GM19463 (cell line): Measurements from ENCODE around the gene IL1RL1.

ENCODE experiments used
- ATAC-seq: cut with Tn5 transposase; IDR thresholded peaks from one replicate; pipeline ENCODE4 v1.9.1; 2021; ENCODE audit warnings: mild to moderate bottlenecking, moderate library complexity; ENCODE audit not compliant: unreplicated experiment

The IL1RL1 gene

GRCh38 chr2:102366406-102367112, 55.2 kb downstream of the IL1RL1 start:
- peak; percentile 60 for ATAC-seq

GRCh38 chr2:102367331-102367971, 56.1 kb downstream of the IL1RL1 start:
- peak; percentile 41 for ATAC-seq

GRCh38 chr2:102368461-102369109, 57.2 kb downstream of the IL1RL1 start:
- no peak for ATAC-seq

GRCh38 chr2:102369866-102370265, 58.5 kb downstream of the IL1RL1 start:
- ATAC-seq = no peak

DNA sequence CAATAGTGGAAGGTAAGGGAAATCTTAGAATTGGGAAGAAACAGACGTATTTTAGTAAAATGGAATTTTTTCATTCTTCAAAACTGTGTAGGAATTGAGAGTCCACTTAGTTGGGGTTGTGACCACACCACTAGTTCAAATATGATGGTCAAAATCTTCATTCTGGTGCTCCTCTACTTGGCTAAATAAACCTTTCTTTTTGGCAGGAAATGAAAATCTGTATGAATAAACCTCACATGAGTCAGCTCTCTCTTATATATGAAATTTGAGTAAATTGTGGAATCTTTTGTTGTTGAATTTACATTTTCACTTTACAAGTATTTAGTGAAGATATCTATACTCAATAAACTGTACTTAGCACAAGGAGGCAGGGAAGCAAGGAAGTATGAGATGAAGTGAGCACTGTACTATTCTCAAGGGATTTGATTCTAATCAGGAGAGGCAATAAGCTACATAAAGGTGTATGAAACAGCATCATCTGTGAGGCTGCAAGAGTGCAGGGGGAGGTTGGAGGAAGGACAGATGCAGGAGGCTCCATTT, 64.8 kb downstream of the IL1RL1 start:
- no peak for ATAC-seq

DNA sequence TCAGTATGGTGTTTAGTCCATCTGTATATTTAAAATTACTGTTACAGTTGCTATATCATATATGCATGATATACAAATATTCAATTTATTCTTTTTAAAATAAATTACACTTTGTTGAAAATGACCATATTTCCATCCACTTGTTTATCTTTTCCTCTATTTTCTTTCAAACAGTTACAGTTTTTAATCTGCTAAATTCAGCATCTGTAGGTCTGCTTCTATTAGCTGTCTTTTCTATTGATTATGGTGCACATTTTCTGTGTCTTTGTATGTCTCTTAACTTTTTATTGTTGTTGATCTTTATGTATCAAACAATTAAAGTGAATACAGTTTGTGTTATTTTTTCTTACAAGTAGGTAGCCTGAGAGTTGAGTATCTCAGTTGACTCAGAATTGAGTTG, 72.4 kb downstream of the IL1RL1 start:
- no peak for ATAC-seq

GRCh38 chr2:102385522-102385921, 74.2 kb downstream of the IL1RL1 start:
- no peak for ATAC-seq

- ATAC-seq = no peak
Measured at GRCh38 chr2:102386004-102386403, 74.6 kb downstream of the IL1RL1 start.

DNA sequence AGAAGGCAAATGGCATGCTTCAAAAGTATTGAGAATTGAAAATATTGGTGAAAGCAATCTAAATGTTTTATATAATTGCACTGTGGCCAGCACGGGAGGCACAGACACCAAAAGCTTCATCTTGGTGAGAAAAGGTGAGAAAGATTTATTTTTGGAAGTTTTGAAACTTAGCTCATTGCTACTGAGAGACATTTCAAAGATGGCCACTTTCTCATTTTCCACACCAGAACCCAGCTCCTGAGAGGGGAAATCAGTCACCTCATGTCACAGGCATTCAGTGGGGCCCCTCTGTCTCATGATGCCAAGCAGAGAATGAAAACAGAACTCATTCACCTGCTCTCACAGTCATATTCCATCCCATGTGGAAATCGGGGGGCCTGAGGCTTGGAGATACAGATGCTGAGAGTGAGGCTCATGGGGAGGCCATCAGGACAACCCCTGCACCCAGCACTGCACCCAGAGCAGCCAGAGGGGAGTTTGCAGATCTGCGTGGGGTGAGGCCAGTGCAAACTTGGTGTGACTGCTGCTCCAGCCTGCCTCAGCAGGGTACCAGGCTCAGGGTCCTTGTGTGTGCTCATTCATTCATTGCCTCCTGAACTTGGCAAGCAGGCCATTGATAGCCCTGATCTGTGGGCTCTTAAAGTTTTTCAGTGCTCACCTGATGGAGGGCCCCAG, 75.6 kb downstream of the IL1RL1 start:
- ATAC-seq = no peak

- ATAC-seq = peak; percentile 64
Measured at GRCh38 chr2:102387763-102388546, 76.6 kb downstream of the IL1RL1 start.

DNA sequence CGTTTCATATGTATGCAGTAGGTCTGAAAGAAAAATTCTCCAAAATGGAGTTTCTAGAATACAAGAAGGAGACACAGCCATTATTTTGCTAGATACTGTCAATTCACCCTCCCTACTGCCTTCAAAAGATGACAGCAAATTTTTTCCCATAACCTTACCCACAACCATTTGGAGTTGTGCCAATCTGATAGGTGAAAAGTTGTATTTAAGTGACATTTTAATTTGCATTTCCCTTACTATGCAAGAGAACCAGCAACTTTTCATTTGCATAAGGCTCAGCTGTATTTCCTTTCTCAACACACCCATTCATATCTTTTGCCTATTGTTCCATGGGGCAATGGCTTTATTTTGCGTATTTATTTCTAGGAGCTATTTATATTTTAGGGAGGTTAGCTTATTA, 80.2 kb downstream of the IL1RL1 start:
- ATAC-seq = no peak

DNA sequence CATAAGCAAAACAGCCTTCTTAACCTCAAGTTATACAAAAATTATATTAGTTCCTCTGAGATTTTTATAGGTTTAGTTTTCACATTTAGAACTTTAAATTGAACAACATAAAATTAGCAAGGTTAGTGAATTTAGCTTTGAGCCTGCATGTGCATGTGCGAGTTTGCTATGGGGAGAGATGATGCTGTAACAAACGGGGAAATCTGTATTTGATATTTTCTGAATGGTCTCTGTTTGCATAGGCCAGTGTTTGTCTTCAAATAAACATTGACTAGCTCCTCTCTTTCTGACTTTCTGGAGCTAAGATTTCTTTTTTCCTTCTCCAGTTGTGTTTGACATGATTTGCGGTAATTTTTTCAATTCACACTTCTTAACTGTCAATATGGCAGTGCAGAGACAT, 80.7 kb downstream of the IL1RL1 start:
- ATAC-seq = no peak

- ATAC-seq = no peak
Measured at GRCh38 chr2:102392942-102393341, 81.6 kb downstream of the IL1RL1 start.

GRCh38 chr2:102396012-102396411, 84.6 kb downstream of the IL1RL1 start:
- no peak for ATAC-seq

- ATAC-seq = no peak
Measured at GRCh38 chr2:102397209-102397608, 85.8 kb downstream of the IL1RL1 start.

DNA sequence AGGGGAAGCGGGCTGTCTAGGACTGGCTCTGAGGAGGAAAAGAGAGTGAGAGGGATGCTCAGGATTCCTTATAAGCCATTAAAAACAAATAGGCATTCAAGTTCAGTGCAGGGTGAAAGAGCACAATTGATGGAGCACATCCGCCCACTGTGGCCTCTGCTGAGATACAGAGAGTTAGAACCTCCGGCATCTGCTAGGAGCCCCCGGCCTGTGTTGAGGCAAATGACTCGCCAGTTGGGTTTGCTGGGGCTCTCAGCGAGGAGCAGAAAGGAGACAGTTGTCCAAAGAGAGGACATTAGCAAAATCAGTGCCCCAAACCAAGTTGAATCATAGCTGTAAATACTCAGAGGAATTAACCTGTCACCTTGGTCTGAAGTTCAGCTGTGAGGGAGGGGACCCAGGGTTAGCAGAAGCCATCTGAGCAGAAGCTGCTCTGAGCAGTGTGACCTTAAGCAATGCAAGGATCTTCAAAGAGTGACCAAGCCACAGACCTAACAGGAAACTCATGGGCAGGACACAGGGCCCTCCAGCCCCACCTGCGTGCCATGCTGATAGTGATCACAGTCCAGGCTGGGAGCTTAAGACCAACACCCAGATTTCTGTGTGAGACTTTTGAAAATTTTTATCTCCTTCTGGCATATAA, 88.3 kb downstream of the IL1RL1 start:
- ATAC-seq = no peak

GRCh38 chr2:102401456-102401855, 90.1 kb downstream of the IL1RL1 start:
- ATAC-seq = no peak
